GM18868 (cell line): ENCODE results near the gene PTAFR.

Experiments
- ATAC-seq: cut with Tn5 transposase; IDR thresholded peaks from one replicate; pipeline ENCODE4 v1.9.1; 2021; ENCODE audit warnings: mild to moderate bottlenecking, moderate library complexity; ENCODE audit not compliant: unreplicated experiment

PTAFR gene

DNA sequence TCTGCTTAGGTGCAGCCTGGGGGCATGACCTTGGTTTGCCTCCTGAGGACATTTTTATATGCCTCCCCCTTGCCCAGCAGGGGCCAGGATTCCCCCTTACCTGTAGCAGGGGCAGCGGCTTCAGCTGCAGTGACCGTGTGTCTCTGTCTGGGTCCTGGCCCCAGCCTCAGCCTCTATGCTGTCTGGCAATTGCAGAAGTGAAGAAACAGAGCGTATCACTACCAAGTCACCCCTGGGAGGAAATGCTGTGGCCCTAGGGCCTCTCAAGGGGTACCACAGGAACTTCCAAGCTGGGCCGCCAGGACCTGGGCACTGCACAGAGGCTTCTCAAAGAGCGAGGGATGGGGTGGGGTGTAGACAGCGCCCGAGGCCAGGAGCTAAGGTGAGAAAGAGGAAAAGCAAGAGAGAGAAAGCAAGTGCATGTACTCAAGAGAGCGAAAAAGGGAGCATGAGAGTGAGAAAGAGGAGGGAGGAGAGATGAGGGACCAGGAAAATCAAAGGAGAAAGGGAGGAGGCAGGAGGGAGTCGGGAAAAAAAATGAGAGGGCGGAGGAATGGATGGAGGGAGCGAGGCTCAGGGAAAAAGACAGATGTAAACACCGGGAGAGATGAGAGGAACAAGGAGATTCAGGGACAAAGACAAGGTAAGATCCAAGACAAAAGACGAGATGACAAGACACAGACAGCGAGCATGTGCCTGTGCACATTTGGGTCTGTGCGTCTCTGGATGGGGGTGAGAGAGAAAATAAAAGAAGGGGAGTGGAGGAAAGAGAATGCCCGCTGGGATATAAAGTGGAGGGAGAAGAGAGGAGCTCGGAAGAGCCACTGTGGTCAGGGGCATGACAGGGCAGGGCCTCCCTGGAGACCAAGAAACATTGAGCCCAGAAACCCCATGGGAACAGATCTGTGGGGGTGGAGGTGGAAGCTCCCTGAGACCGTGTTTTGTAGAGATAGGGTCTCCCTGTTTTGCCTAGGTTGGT lies at the start of gene PTAFR:
Gene PTAFR (minus strand): TSS at position 199 of the 979 bp plus-strand sequence. CDS start 25,669 bp downstream, outside the sequence.
- ATAC-seq = peak; percentile 39

GRCh38 chr1:28213315-28213714 lies 36.8 kb upstream of the PTAFR start:
- no peak for ATAC-seq

DNA sequence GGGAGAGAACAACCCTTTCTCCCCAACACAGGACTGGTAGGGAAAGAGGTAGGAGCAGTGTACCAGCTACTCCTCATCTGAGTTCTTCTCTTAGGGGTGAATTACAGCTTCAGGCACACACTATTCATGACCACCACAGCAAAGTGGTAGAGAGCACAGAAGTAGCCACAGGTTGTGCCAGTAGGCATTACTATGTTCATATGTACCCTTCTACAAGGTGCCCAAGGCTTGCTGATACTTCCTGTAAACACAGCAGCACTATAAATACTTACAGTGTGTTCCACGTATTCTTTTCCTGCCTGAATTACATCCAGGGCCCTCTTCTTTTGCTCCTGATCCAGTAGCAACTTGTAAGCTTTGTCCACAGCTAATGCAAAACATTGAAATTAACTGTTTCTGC lies 33.2 kb upstream of the PTAFR start:
- ATAC-seq = no peak

DNA sequence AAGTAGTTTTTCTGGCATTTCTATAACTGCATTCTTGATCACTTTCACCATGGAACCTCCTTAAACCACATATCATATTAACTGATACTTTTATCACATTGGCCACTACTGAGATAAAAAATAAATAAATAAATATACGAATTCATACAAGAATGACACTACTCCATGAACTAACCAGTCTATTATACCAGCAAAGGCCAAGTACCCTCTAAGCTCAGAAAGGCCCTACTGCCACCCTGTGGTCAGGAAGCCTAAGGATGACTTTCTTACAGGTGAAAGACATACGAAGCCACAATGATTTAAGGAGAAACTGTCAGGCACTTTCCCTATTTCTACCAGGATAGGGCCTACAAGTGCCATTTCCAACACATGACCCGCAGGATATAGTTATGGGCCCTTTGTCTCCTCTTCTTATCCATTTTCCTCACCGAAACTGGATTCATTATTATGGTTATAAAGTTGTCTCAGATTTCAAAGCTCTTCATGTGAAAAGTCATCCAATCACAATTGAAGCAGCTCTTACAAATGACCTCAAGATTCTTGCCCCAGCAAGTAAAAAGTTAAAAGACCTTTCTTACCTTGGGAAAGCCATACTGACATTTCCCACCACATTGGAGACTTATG lies 32.4 kb upstream of the PTAFR start:
- ATAC-seq = no peak

GRCh38 chr1:28205243-28205642 lies 28.8 kb upstream of the PTAFR start:
- ATAC-seq = no peak

DNA sequence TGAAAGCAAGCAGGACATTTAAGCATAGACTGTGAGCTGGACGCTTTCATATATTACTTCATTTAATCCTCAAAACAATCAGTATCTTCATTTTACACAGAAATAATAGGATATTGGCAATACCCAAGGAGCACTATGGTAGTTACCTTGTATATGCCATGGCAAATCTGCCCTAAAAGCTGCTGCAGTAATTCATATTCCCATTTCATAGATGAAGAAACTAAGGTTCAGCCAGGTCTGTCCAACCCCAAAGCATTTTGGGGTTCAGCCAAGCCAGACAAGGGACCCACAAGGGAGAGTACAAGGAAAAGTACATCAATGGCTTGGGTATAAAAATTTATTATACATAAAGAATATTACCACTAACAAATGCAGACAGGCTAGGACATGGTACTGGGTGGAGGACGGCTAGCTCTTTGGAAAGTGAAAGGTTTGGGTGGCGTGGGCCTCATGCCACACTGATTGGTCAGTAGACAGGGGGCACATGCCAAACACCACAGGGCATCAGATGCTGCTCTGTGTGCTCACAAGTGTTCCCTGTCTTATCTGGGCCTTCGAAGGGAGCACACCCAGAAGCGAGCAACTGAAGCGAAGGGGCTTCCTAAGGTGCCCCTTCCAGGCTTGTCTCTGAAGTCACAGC lies 23.9 kb upstream of the PTAFR start:
- ATAC-seq = no peak

DNA sequence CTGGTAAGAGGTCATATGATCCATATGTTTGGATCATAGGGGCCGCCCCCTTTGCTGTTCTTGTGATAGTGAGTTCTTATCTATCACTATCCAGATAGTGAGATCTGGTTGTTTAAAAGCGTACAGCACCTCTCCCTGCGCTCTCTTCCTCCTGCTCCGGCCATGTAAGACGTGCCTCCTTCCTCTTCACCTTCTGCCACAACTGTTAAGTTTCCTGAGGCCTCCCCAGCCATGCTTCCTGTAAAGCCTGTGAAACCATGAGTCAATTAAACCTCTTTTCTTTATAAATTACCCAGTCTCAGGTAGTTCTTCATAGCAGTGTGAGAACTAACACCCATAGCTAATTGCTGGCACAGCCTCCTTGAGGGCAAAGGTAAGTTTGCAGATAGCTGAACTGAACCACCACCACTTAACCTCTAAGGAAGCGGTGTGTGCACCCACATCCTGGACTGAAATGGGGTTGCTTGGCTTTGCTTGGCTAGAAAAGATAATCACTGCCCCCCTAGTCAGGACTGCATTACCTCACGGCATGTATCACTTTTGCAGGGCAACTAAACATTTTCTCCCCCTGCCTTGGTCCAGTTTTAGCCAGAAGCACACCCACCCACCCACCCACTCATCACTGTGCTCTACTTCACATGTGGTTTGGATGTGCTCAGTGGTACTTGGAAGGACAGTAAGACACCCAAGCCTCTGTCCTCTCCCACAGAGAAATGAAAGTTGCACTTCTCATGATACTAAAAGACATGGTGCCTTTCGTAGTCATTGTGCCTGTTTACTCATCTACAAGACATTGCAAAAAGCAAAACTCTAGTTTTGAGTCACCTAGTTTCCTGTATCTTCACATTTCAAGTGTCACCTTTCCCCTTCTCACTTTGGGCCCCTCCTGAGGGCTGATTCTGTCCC lies 23.1 kb upstream of the PTAFR start:
- peak; percentile 81 for ATAC-seq

DNA sequence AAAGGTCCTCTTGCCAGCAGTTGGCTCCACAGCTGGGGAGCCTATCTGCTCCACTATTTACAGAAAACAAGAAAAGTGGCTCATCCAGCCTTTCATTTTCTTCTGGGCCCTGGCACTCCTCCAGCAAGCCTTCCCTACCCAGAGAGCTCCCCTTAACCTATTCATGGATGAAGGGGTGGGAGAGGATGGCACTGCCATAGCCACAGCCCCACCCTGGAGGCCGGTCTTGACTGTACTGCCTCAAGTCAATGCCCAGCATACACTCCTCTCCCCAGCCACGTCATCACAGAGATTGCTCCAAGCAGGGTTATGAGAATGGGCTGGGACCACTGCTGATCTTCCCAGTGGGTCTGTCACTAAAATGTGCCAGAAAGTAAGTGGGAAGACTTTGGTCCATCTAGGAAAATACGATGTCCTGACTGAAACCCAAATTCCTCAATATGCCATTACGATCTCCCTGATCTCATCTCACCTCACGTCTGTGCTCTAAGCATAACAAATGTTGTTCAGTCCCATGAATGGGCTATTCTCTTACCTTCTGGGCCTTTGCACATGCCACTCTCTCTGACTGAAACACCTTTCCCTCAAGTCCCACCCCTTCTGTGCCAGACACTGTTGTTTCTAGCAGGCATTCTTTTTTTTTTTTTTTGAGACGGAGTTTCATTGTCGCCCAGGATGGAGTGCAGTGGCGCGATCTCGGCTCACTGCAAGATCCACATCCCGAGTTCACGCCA lies 21.4 kb upstream of the PTAFR start:
- no peak for ATAC-seq

GRCh38 chr1:28196330-28196729 lies 19.8 kb upstream of the PTAFR start:
- ATAC-seq = no peak

DNA sequence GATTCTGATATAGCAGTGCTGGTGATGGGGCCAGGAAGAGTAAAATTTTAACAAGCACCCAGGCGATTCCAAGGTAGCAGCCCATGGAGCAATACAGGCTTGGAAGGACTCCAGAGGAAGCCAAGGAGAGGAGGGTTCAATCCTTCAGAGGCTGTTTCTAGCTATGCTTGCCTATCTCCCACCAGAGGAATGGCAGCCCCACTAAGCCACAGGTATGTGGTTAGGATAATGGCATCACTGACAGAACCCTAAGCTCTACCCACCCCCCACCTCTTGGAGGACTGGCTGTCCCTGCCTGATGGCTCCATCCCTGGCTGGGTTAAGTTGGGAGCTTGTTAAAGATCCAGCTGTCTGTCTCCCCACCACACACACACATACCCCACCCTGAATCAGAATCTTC lies 19.3 kb upstream of the PTAFR start:
- no peak for ATAC-seq

GRCh38 chr1:28194326-28195035 lies 18.0 kb upstream of the PTAFR start:
- ATAC-seq = no peak

GRCh38 chr1:28193701-28194161 lies 17.2 kb upstream of the PTAFR start:
- no peak for ATAC-seq

DNA sequence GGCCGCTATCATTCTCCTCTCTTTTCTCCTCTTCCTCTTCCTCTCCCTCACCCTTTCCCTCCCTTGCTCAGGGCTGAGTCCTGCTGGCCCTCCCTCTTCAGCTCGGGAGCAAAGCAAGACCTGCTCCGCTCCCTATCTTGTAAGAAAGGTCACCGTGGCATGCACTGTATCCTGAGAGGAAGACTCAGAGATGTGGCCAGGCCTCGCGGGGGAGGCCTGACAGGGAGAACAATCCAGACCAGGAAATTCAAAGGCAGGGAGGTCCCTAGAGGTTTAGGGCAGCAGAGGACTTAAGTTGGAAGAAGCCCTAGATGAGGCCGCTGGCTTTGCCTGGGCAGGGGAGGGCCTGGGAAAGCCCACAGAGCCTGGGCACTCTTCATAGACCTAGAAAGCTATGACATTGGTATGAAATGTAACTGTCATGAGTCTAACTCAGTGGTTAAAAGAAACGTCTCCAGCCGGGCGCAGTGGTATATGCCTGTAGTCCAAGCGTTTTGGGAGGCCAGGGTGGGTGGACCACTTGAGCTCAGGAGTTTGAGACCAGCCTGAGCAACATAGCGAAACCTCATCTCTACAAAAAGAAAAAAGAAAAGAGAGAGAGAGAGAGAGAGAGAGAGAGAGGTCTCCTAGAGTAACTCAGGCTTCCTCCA lies 14.6 kb upstream of the PTAFR start:
- no peak for ATAC-seq

GRCh38 chr1:28190337-28190979 lies 14.0 kb upstream of the PTAFR start:
- no peak for ATAC-seq

DNA sequence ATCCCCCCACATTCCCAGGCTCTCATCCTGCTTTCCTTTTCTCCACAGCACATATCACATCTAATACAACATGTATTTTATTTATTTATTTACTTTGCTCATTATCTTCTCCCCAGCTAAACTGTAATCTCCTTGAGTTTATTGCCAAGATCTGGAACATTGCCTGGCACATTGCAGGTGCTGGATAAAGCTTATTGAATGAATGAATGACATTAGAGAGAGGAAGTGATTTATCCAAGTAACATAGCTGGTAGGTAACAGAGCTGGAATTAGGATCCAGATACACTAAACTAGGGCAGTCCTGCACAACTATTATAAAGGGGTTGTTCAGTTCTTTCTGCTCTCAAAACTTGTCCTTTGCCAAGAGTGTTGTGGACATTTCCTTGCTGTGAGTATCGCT lies 8.6 kb upstream of the PTAFR start:
- no peak for ATAC-seq

DNA sequence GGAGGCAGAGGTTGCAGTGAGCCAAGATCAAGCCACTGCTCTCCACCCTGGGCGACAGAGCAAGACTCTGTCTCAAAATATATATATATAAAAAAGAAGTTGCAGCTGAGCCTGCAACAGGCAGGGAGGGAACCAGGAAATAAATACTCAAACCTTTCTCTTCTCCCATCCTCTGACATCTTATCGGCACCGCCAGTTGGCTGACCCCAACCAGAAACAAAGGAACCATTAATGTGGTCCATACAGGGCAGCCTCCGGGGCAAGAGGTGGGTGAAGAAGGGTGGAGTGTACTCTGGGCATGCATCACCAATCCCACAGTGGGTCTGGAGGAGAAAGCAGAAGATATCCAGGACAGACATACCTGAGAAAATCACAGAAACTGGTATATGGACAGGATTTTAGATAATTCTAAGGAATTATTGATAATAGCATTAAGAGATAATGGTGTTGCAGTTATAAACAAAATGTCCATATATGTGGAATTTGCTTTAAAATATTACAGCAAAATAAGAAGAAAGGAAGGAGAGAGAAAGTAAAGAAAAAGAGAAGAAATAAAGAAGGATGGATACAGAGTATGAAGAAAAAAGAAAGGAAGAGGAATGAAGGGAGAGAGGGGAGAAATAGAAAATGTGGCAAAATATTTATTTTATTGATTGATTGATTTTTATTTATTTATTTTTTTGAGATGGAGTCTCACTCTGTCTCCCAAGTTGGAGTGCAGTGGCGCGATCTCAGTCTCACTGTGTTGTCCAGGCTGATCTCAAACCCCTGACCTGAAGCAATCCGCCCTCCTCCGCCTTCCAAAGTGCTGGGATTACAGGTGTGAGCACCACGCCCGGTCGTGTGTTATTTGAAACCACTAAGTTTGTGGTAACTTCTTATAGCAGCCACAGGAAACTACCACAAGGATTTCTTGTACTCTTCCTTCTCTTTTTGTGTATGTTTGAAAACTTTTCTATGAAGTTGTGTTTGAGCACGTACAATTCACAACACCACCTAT lies 4.1 kb upstream of the PTAFR start:
- ATAC-seq = no peak
